Measurements from ENCODE around the gene ZFAND3.
"Not testable (repeated sequence)": the region's sequence is repeated elsewhere in the genome, so short reads cannot be mapped to it uniquely, and the experiment has no call there.

The ZFAND3 gene

DNA sequence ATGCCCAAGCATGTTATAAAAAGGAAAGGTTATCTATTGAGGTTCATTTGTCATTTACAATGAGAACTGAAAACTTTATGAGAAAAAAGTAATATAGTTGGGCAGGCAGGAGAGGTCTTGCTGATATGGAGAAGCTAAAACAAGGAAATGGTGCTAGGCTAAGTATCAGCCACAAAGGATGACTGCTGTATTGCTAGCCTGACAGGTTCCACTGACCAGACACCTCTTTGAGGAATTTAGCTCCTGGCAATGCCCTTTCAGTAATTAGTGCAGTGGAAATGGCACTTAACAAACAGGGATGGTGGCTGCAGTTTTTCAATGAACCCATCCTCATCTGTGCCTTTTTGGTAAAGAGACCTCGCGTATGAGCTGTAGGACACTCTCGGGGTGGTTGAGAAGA lies 284.4 kb downstream of the ZFAND3 start:
- DNase-seq: no peak

DNA sequence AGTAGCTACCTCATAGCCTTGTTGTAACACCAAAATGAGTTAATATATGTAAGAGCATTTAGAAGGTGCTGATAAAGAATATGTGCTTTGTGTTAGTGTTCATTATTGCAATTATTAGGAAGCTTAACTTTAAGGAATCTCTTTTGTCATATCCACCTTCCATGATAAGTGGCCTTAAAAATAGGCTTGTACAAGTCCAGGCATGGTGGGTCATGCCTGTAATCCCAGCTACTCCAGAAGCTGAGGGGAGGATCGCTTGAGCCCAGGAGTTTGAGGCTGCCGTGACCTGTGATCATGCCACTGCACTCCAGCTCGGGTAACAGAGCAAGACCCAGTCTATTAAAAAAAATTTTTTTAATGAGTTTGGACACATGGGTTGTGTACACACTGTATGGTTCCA lies 285.5 kb downstream of the ZFAND3 start:
- DNase-seq: no peak

DNA sequence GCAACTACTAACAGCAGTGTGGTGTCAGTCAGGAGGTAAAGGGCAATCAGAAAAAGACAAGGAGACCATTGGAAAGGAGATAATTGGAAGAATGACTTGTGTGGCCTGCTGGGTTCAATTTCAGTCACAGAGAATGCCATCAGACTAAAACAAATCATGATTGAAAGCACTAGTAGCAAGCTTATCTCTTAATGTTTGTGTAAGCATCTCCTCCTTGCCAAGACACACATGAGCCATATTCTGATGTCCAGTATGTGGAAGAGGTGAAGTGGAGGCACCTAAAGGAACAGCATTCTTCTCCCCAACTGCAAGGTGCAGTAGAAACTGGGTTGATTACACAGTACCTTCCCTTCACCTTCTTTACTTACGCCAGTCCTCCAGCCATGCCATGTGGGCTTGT lies 287.5 kb downstream of the ZFAND3 start:
- DNase-seq: no peak

DNA sequence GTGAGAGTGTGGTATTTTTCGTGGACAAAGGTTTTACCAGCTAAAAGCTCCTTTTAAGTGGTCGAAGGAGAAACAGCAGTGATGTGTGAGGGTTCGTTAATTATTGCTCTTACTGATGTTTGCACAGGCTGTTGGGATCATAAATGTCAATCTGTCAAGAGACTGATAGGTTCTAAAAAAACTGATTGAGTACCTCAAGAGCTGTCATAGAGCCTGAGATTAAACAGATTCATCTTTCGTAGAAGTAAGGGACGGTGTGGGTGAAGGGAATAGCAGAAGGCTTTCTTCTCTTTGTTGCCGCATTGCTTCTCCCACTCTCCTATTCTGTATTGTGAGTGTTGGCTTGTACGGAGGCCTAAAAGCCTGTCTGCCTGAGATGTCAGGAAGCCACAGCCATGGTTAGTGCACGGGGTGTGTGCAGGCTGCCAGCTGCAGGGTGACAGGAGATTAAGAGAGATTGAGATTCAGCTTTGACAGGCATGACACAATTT lies 291.0 kb downstream of the ZFAND3 start:
- DNase-seq: no peak

DNA sequence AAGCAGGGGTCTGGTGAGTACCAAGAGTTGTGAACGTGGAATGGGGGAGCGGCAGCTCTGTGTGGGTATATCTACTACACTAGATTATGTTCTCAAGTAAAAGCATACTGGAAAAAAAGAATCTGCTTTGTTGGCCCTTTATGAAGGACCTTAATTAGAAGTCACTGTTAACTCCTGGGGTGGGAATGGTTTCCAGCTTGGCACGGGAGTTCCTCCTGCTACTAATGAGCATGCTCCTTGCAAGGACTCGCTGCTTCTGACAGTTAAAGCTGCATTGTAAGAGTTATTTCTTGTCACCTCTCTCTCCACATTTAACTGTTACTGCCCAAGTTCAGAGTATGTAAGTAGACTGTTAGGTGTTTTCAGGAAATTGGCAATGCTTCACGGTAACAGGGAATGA lies 292.7 kb downstream of the ZFAND3 start:
- no peak for DNase-seq

DNA sequence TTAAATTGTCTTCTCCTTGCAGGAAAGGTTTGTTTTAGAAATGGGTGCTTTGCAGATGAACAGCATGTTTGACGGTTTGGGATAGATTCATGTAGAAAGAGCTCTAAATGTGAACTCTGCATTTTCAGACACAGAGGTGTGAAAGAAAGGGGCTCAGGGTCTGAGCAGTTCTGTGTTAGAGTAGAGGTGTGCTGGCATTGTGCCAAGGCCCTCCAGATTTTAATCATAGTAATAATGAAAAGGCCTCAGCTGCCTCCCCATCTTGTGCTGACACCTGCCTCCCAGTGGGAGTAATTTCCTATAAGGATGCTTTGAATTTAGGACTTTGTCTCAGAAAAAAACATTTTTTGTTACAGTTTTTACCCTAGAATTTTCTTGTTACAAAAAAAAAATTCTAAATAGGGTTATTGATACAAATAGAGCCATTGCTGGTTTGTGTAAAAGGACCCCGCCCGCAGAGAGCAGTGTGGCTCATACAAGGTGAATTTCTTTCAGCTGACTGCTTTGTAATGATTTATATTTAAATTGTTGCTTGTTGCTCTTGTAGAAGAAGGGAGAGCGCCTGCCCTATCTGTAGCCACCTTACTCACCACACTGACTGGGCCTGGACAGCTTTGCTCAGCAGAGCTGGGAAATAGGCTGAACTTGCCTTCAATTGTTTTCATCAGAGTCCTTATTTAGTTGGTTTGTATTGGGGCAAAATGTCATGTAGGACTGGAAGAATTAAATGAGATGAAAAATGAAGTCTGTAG lies 294.5 kb downstream of the ZFAND3 start:
- DNase-seq: no peak

DNA sequence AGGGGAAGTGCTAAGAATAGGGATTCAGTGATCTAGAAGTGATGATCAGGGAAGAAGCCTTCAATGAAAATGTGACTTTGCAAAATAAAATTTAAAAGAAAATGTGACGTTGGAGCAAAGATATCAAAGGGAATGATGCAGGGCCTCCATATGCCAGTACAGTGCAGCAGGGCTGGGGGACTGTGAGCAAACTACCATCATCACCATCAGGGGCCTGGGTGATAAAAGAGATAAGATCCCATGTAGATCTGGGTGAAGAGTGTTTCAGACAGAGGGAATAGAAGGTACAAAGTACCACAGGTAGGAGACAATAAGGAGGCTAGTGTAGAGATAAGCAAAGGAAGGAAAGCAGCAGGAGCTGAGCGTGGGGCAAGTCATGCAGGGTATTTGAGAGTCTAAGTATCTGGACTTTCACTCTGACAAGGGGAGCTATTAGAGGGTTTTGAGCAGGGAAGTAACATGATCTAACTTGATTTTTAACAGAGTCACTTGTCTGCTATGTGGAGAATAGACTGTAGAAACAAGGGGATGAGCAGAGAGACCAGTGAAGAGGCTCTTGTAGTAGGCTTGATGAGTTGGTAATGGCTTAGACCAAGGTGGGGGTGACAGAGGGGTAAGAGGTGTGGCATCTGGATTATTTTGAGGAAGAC lies 295.6 kb downstream of the ZFAND3 start:
- no peak for DNase-seq

DNA sequence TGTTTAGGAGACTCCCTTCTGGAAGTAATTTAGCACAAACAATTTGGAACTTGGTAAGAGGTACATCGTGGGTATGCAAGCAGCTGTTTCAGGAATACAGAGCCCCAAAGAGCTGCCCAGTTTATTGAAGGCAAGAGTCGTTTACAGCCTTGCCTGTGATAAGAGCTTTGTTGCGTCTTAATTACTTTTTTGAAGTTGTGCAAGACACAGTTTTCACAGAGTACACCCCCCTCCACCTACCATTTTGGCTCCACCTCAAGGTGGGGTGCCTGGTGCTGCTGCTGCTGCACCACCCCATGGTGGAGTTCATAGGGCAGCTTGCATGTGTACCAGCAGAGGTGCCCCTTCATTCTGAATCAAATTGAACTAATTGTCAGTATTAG lies 296.1 kb downstream of the ZFAND3 start:
- DNase-seq: no peak

DNA sequence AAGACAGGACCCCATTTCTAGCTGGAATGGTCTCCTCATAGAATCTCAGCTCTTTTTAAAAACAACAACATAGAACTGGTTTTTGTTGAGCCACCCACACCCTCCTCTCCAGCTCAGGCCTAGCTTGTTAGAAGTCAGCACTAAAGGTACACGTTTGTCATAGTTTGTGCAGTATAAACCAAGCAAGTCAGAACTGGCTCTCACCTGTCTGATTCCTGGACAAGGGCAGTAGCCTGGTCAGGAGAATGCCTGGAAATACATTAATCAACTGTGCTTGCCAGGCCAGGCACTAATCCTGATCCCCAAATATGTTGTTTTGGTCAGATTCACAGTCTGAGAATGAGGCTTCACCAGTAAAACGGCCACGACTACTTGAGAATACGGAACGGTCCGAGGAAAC lies 296.7 kb downstream of the ZFAND3 start:
- DNase-seq: no peak

DNA sequence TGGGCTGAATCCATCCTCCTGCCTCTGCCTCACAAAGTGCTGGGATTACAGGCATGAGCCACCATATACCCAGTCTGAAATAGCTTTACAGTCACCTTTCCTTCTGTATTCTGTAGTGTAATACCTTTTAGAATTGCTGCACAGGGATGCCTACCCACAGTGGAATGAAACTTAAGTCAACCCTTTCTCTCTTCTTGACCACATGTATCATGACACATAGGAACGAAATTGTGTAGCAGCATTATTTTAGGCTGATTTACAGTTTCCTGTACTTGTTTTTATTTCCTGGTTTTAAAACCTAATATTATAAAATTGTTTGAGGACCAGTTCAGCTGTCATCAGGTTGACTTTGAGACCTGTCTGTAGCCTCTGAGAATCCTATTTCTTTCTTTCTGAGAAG lies 297.8 kb downstream of the ZFAND3 start:
- DNase-seq: no peak

DNA sequence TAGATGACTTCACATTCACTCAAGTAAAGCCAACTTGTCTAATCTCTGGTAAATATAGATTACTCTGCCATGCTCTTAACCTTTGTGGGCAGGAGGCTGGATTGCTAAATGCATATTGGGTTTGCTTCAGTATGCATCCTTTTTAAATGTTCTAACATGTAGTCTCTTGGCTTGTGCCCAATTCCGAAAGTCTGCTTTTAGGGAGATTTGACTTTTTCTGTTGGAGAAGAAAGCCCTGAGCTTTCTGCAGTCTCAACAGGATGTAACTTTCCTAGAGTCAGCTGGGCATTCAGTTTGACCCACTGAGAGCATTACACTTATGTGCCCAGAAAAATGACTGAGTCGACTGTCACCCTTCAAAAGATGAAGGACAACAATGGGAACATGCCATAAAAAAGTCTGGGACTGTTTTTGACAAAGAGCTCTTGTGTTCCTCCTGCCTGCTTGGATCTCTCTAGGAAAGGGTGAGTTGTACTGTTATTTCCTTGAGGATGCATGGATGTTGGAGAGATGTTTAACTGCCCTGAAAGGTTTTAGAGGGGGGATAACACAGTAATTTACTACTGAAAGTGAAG lies 299.4 kb downstream of the ZFAND3 start:
- no peak for DNase-seq

DNA sequence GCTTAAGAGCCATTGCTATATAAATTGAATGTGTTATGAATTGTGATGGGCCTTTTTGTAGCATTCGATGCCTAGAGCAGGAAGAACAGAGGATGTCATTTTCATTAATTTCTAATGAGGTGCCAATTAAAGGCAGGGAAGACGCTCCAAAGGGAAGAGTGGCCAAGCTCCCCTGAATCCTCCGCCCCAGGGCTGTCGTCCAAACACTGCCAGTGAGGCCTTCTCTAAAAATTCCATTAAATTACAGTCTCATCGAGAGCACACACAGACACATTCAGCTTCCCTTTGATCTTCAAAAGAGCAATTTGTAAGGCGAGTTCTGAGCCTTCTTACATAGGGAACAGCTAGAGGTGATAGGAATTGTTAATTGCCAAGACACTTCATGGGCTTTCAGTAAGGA lies 300.0 kb downstream of the ZFAND3 start:
- DNase-seq: no peak

DNA sequence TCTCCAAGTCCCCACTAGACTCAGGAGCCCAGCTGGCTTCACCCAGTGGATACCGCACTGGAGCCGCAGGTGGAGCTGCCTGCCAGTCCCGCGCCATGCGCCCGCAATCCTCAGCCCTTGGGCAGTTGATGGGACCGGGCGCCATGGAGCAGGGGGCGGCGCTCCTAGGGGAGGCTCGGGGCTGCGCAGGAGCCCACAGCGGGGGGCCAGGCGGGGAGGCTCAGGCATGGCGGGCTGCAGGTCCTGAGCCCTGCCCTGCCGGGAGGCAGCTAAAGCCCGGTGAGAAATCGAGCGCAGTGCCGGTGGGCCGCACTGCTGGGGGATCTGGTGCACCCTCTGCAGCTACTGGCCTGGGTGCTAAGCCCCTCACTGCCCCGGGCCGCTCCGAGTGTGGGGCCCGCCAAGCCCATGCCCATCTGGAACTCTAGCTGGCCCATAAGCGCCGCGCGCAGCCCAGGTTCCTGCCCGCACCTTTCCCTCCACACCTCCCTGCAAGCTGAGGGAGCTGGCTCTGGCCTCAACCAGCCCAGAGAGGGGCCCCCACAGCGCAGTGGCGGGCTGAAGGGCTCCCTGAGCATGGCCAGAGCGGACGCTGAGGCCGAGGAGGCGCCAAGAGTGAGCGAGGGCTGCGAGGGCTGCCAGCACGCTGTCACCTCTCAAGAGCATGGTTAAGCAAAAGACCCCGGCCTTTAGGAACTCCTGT lies 304.8 kb downstream of the ZFAND3 start:
- not testable (repeated sequence) for DNase-seq

DNA sequence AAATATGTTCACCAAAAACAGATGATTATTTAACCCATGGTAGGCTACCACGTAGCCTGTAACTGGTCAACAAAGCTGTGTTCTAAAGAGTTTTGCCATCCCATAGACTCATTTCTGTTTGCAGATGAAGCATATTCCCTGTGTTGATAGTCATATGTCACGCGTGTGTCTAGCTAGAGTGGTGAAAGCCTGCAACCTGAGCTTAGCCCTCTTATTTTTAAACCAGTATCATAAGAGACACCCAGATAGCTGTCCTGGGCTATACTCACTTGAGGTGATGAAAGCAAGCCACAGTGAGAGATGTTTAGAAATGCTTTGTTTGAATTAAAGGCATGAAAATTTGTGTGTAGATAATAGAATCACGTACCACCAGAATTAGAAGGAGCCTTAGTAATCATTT lies 307.8 kb downstream of the ZFAND3 start:
- no peak for DNase-seq

DNA sequence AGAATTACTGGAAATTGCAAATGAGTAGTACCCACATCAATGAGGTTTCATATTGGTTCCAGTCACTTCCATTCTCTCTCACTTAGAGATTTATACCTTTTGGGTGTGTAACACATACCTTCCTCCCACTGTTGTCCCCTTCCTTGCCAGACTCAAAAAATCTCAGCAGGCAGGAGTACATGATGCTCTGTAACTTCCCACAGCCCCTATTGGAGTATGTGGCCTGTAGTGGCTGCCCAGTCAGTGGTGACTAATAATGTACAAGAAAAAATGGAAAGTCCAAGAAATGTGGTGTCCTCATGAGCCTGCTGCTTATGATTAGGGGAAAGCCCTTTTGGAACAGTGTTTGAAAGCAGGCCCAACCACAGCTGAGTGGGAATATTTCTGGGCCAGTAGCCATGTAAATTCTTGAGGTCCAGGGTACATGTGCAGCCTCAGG lies 312.0 kb downstream of the ZFAND3 start:
- DNase-seq: no peak

DNA sequence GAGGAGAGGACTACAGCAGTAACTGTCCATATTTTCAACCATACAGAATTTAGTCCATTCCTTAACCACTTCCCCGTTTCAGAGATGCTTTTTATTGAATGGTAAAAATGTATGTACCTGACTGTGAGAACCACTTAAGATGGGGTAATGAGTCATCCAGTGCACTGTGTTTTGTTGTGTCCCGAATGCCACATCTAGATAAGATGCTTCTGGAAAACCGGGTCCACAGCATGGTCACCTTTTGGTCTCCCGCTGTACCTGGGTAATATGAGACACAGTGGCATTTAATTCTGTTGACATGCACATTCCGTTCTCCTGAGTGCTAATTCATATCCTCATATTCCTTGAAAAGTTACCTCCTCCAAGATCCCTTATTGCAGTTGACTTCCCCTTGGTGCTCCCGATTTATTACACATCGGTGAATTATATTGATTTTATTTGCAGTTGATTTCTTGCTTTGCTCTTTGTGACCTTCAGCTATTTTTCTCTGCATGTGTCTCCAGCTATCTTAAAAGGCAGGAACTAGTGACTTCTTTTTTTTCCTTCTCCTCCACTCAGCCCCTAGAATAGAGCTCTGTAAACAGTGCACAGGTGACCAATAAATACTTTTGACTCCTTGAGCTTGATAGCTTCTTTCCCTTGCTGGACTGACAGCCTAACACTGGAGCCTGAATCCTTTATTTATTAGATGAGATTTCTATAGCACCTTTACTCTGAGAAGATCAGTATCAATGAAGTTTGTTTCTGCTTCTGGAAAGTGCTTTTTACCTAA lies 314.6 kb downstream of the ZFAND3 start:
- DNase-seq: no peak

DNA sequence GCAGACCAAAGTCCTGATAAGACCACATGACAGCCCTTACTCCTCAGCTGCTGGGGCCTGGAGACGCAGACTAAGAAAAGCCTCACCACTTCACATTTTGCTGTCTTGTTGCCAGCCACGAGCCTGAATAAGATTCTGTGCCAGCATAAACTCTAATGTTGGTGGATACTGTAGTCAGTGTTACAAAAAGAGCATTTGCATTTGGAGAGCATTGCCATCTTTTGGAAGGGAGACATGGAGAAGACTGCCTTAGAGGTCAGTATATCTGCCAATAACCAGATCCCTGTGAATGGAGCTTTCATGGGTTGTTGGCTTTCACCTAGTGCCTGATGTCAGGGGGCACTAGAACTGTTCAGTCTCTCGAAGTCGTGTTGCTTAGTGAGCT lies 315.2 kb downstream of the ZFAND3 start:
- DNase-seq: no peak

DNA sequence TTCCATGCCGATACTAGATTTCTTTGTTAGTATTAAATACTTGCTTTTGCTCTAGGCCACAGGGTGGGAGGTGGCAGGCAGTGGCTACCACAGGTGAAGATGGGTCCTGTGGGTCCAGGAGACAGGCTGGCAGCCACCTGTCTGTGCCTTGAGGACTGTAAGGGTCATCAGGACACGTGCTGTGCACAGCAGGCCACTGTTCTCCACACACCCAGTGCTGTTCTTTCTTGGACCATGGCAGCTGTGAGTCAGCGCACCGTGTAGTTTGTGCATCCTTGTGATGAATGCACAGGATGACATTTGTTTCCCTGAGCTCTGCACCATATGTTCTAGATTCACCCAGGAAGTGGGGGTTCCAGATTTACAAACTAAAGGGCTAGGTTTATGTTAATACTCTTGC lies 317.0 kb downstream of the ZFAND3 start:
- DNase-seq: no peak

DNA sequence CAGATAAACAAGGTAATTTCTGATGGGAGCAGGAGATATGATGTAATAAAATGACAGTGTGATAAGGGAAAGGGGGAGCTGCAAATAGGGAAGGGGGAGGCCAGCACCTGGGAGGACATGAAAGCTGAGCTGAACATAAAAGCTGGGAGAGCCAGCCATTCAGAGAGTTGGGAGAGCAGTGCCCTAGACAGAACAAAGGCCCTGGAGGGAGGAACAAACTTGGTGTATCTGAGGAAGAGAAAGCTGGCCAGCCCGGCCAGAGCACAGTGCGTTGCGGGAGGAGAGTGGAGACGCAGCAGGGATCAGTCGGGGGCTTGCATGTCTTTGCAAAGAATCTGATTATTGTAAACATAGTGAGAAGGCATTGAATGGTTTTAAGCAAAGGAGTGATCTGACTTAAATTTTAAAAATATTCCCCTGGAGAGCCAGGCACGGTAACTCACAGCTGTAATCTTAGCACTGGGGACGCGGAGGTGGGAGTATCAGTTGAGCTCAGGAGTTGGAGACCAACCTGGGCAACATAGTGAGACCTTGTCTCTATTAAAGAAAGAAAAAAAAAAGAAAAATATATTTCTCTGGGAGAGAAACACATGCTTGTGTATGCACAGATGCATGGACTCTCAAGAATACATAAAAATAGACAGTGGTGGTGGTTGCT lies 318.2 kb downstream of the ZFAND3 start:
- DNase-seq: no peak

DNA sequence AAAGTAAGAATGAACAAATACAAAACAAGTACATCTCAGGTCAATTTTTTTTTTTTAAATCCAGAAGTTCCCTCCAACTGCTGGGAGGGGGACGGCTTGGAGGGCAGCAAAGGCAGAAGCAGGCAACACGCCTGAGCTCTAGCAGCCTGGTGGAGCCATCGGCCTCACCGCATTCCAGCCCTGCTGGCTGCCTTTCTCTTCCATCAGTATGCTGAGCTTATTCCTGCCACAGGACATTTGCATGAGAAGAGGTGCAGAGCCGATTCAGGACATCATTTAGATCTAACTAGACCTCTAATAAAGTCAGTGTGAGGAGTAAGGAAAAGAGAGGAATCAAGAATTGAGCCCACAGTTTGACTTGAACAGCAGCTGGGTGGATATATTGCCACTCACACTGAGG lies 318.8 kb downstream of the ZFAND3 start:
- DNase-seq: no peak

DNA sequence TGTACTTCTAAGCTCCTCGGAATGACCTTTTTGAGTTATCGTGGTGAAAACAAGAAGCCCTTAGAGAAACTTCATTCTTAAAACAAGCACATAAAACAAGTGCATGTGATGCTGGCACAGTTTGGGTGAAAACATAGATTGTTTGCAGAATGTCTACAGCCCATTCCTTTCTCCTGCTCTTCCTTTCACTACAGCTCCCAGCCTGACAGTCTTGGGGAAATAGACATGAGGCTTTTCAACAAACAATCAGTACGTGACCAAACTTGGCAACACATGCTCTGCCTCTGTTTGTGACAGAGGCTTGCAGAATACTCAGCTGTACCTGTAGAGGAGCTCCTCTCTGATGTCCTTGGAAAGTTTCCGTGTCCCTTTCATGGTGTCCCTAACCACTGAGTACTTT lies 321.6 kb downstream of the ZFAND3 start:
- DNase-seq: no peak

DNA sequence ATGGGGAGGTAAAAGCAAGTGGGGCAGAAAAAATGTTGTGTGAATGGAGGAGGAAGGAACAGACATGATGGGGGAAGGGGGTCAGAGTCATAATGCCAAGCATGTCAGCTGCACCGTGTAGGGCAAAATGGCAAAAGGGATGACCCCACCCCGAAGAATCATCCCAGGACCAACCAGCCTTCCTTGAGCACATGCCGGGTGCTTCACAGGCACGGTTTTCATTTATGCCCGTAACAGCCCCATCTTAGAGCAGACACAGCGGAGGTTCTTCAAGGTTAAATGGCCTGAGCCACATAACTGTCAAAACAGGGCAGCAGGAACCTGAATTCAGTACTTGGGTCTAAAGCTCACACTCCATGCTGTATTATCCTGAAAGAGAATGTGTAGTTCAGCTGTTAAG lies 322.2 kb downstream of the ZFAND3 start:
- no peak for DNase-seq
